Aorta (tissue), 5 donors: Measurements from ENCODE around the gene TMEM26. TPM values are rescaled to one million over a fixed set of nuclear protein-coding genes. Genes with fewer than 3 reads are reported as not detected.
A peak's percentile ranks its signal among the peaks of the same experiment; 100 is the strongest.

Experiments
- ATAC-seq: fragments of 200-7000 bp; cut with Tn5 transposase; one replicate; pipeline ENCODE4 v1.9.1; 2022; ENCODE audit warnings: moderate library complexity; ENCODE audit not compliant: low FRiP score
- DNase-seq, 2 donors: peaks; one replicate each; pipeline ENCODE4 v3.0.0-alpha.2; 2020
- H3K27ac ChIP-seq, 2 donors: one replicate each; pipeline ENCODE4 v1.5.1; 2013; ENCODE audit warnings: low read length in 2 of 2, mild to moderate bottlenecking in 2 of 2, moderate library complexity in 2 of 2, control low read depth in 1 of 2, inconsistent platforms in 1 of 2, low read depth in 1 of 2
- H3K27me3 ChIP-seq, 2 donors: one replicate each; pipeline ENCODE4 v1.6.1; 2013; ENCODE audit warnings: control low read depth in 1 of 2, low read length in 1 of 2, mild to moderate bottlenecking in 1 of 2, moderate library complexity in 1 of 2; ENCODE audit not compliant: insufficient read depth in 2 of 2, control insufficient read depth in 1 of 2
- H3K36me3 ChIP-seq, 2 donors: one replicate each; pipeline ENCODE4 v1.6.1; 2013; ENCODE audit warnings: control low read depth in 1 of 2, low read length in 1 of 2, mild to moderate bottlenecking in 1 of 2; ENCODE audit not compliant: insufficient read depth in 2 of 2, control insufficient read depth in 1 of 2
- H3K4me1 ChIP-seq, 2 donors: one replicate each; pipeline ENCODE4 v1.6.1; 2013; ENCODE audit warnings: low read length in 2 of 2, control low read depth in 1 of 2, mild to moderate bottlenecking in 1 of 2, moderate library complexity in 1 of 2; ENCODE audit not compliant: insufficient read depth in 2 of 2, control insufficient read depth in 1 of 2
- H3K4me3 ChIP-seq, 2 donors: one replicate each; pipeline ENCODE4 v1.5.1; 2013; ENCODE audit warnings: low read length in 2 of 2, control low read depth in 1 of 2, mild to moderate bottlenecking in 1 of 2
- H3K9me3 ChIP-seq: one replicate; pipeline ENCODE4 v1.6.1; 2013; ENCODE audit warnings: mild to moderate bottlenecking, low read length; ENCODE audit not compliant: control insufficient read depth
- WGBS, 2 donors: extraction: QIAGEN DNeasy Blood & Tissue Kit; methylation state at CpG; one replicate each; pipeline ENCODE4 v1.1.7; 2013; 5-methylcytosine and 5-hydroxymethylcytosine counted together
- intact Hi-C, 2 donors: fragments of 100-400 bp; cut with DNase I; formaldehyde crosslinking; loops; one replicate each; pipeline versions ENCODE4 v1.14.2 to v1.15.0; 2022
- polyA plus RNA-seq, 2 donors: library from polyadenylated mRNA; stranded (reverse); fragments of 200-250 nt; gene quantifications; one replicate each; pipeline ENCODE4 v1.2.3, GENCODE V29; 2013
- total RNA-seq, 2 donors: library from RNA; stranded (reverse); fragmentation: NEBNext Ultra II Directional; extraction: Animal tissue kit (Norgen Biotek cat#: 25700); gene quantifications; one replicate each; pipeline ENCODE4 v1.2.1, GENCODE V29; 2021
- donor health status: healthy with polysubstance abuse.
- donor health status: Bipolar disorder and iron deficiency.
- donor health status: DM: no; HTN: no; CAD: no.
- donor health status: DM: no; HTN: no; CAD: no.
- donor health status: DM: yes; HTN: yes; CAD: no.

The TMEM26 gene
- total and polyA plus RNA-seq, 4 donors, result 0.25 to 1.3 (median 0.58) TPM

DNA sequence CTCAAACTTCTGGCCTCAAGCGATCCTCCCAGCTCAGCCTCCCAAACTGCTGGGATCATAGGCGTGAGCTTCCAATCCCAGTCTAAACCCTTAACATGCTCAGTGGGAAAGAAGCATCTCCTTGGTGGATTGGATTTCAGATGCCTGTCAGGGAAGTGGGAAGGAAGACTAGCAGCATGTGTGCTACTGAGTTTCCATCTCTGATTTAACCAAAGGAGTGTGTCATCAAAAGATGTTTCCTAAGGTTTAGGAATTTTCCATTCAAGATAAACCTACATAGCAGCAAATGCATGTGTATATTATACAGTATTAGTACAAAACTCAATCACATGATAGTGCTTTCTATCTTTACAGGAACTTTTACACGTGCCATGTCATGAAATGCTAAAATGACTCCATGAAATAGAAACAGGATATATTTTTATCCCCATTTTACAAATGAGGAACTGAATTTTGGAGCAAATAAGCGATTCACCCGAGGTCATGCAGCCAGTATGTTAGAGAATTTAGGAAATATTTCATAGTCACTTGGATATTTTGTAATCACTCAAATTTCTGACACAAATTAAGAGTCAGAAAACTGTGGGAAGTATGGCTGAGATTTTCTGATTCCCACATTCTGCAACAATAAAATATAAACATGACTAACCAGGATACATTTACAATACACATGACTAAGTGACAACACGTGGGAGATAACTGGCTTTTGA, 11.4 kb upstream of the TMEM26 start:
- intact Hi-C loops, result no loop called here
- DNase-seq (no peak), ATAC-seq (no peak)
- 52 to 60% methylated on average over 6 of the region's 6 CpGs for WGBS, 2 donors
- H3K36me3 ChIP-seq, result no peaks in the 10 kb centered on the region
- peaks cover 0 to 2% of the 10 kb centered on the region in 2 donors for H3K4me1 ChIP-seq
- H3K27ac ChIP-seq, result no peak overlapping the region
- H3K9me3 ChIP-seq, result no peaks in the 10 kb centered on the region
- H3K4me3 ChIP-seq, result no peak overlapping the region
- H3K27me3 ChIP-seq, result no peaks in the 10 kb centered on the region

- Histone ChIP-seq H3K9me3 (no peaks in the 10 kb centered on the region), H3K36me3 (no peaks in the 10 kb centered on the region), H3K4me1 (peaks cover 0 to 2% of the 10 kb centered on the region in 2 donors), H3K27me3 (no peaks in the 10 kb centered on the region), H3K27ac (no peak overlapping the region), H3K4me3 (no peak overlapping the region)
- ATAC-seq (peak; percentile 60), DNase-seq (no peak)
- 3 to 6% methylated on average over 5 of the region's 5 CpGs for WGBS, 2 donors
- intact Hi-C loops, result no loop called here
These were observed 10.1 kb upstream of the TMEM26 start for GRCh38 chr10:61463035-61463909.

- no peak overlapping the region for H3K4me3 ChIP-seq
- H3K27me3 ChIP-seq, result no peaks in the 10 kb centered on the region
- H3K4me1 ChIP-seq, result peaks cover 0 to 2% of the 10 kb centered on the region in 2 donors
- H3K27ac ChIP-seq, result no peak overlapping the region
- no peak for DNase-seq
- ATAC-seq, result no peak
- H3K36me3 ChIP-seq, result no peaks in the 10 kb centered on the region
- H3K9me3 ChIP-seq, result no peaks in the 10 kb centered on the region
- intact Hi-C loops, result no loop called here
These were observed 7.7 kb upstream of the TMEM26 start for GRCh38 chr10:61460835-61461234.

DNA sequence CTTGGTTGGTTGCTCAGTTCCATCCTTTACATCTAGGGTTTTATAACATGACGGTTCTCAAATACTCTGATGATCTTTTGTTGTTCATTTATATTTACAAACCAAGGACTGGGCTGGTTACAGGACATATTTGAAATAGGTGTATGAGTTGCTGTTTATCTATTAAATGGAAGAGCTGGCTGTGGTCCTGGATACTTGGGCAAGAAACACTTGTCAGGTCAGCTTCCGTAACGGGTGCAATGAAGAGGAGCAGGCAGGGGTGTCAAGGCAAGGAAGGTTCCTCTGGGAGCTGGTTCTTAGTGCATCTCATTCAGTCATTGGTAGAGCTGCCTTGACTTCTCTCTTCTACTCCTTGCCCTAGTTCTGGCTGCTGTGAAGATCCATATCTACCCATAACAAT, 4.8 kb upstream of the TMEM26 start:
- Histone ChIP-seq H3K4me3 (no peak overlapping the region), H3K27ac (no peak overlapping the region), H3K9me3 (no peaks in the 10 kb centered on the region), H3K36me3 (no peaks in the 10 kb centered on the region), H3K27me3 (no peaks in the 10 kb centered on the region), H3K4me1 (no peaks in the 10 kb centered on the region)
- DNase-seq (no peak), ATAC-seq (no peak)
- intact Hi-C loops, result no loop called here
- 97 to 98% methylated on average over 3 of the region's 3 CpGs for WGBS, 2 donors

- DNase-seq, result no peak
- H3K9me3 ChIP-seq, result no peaks in the 10 kb centered on the region
- H3K27ac ChIP-seq, result no peak overlapping the region
- no peaks in the 10 kb centered on the region for H3K27me3 ChIP-seq
- H3K4me3 ChIP-seq, result no peak overlapping the region
- 21 to 32% methylated on average over 4 of the region's 4 CpGs for WGBS, 2 donors
- no peak for ATAC-seq
- no peaks in the 10 kb centered on the region for H3K4me1 ChIP-seq
- intact Hi-C loops, result no loop called here
- H3K36me3 ChIP-seq, result no peaks in the 10 kb centered on the region
These were observed 3.1 kb upstream of the TMEM26 start for GRCh38 chr10:61456095-61456789.

DNA sequence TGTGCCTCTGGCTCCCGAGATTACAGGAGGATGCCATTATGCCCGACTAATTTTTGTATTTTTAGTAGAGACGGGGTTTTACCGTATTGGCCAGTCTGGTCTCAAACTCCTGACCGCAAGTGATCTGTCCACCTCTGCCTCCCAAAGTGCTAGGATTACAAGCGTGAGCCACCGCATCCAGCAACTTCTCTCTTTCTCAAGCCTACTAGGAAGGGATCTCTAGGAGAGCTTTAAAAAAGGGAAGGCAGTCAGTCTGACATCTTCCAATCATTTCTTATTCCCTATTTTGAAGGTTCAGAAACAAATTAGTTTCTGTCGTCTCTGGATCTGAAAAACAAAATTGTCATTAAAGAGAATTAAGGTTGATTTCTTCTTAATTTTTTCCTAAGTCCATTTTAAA, 2.5 kb upstream of the TMEM26 start:
- no peak overlapping the region for H3K27ac ChIP-seq
- H3K4me3 ChIP-seq, result no peak overlapping the region
- 95 to 96% methylated on average over 8 of the region's 8 CpGs for WGBS, 2 donors
- ATAC-seq (no peak), DNase-seq (peak in 1 of 2 donors; percentile 42)
- no peaks in the 10 kb centered on the region for H3K9me3 ChIP-seq
- no peaks in the 10 kb centered on the region for H3K27me3 ChIP-seq
- H3K36me3 ChIP-seq, result no peaks in the 10 kb centered on the region
- intact Hi-C loops, result no loop called here
- H3K4me1 ChIP-seq, result no peaks in the 10 kb centered on the region

GRCh38 chr10:61454541-61454940, 1.4 kb upstream of the TMEM26 start:
- Histone ChIP-seq H3K9me3 (no peaks in the 10 kb centered on the region), H3K4me3 (no peak overlapping the region), H3K27ac (no peak overlapping the region), H3K4me1 (no peaks in the 10 kb centered on the region), H3K27me3 (no peaks in the 10 kb centered on the region), H3K36me3 (no peaks in the 10 kb centered on the region)
- ATAC-seq (no peak), DNase-seq (no peak)
- intact Hi-C loops, result no loop called here
- WGBS, 2 donors, result 94 to 98% methylated on average over 4 of the region's 4 CpGs

- no peak for DNase-seq
- ATAC-seq, result peak; percentile 20
- H3K36me3 ChIP-seq, result no peaks in the 10 kb centered on the region
- intact Hi-C loops, result no loop called here
- no peaks in the 10 kb centered on the region for H3K27me3 ChIP-seq
- no peak overlapping the region for H3K27ac ChIP-seq
- H3K4me1 ChIP-seq, result no peaks in the 10 kb centered on the region
- peak overlapping the region in 1 of 2 donors; percentile 47 for H3K4me3 ChIP-seq
- no peaks in the 10 kb centered on the region for H3K9me3 ChIP-seq
- WGBS, 2 donors, result 9 to 12% methylated on average over 28 of the region's 28 CpGs
These were observed 980 bp downstream of the TMEM26 start for GRCh38 chr10:61452151-61452651.
